GM12878 (cell line): ENCODE data around the gene ALDH3B2. TPM values are rescaled to one million over a fixed set of nuclear protein-coding genes. Genes with fewer than 3 reads are reported as not detected.

Experiments used
- ATAC-seq: fragments of 200-7000 bp; cut with Tn5 transposase; 3 replicates; pipeline ENCODE4 v1.9.1; 2020; ENCODE audit warnings: mild to moderate bottlenecking, moderate library complexity
- BruUV-seq: library from RNA; stranded (reverse); fragments of 400-500 nt; replicated peaks from 2 replicates; lab custom pipeline; 2021; lab: Mats Ljungman, UMichigan
- CTCF ChIA-PET: fragments of 300-600 bp; sonication (Branson Sonifier 250); formaldehyde crosslinking; extraction: SDS; loops from one replicate; lab custom pipeline; 2021; ENCODE audit warnings: inconsistent platforms; lab: Yijun Ruan, JAX
- POLR2A ChIA-PET: fragments of 350-600 bp; formaldehyde crosslinking; extraction: SDS; loops from one replicate; lab custom pipeline; 2021; ENCODE audit warnings: inconsistent platforms; lab: Charles Lee
- RAD21 ChIA-PET: fragments of 300-600 bp; sonication (Branson Sonifier 250); formaldehyde crosslinking; loops from one replicate; lab custom pipeline; 2023; ENCODE audit warnings: antibody characterized with exemption; ENCODE audit not compliant: unreplicated experiment; lab: Charles Lee
- SMC1A ChIA-PET: fragments of 300-600 bp; sonication (Branson Sonifier 250); formaldehyde crosslinking; loops from one replicate; lab custom pipeline; 2023; ENCODE audit not compliant: unreplicated experiment, uncharacterized antibody; lab: Charles Lee
- DNase-seq: peaks from one replicate; pipeline ENCODE4 v3.0.0-alpha.2; 2011; ENCODE audit warnings: low read depth, low spot score
- FAIRE-seq: peaks from 3 replicates; lab custom pipeline; 2011; peaks lifted over from hg19 to GRCh38; lab: Jason Lieb, UNC
- H2AFZ ChIP-seq: 2 replicates; pipeline ENCODE4 v1.6.0; 2011; ENCODE audit warnings: low read depth, low read length, control low read depth; ENCODE audit not compliant: control insufficient read depth
- H3K27ac ChIP-seq: 2 replicates; pipeline ENCODE4 v1.5.1; 2011; ENCODE audit warnings: control low read depth; ENCODE audit not compliant: control insufficient read depth, insufficient read depth
- H3K27me3 ChIP-seq, 2 experiments: replicated peaks in 1 of 2; 2 replicates each; pipeline versions ENCODE4 v1.6.0 to v1.6.1; 2011; ENCODE audit warnings: low read length in 1 of 2; ENCODE audit not compliant: control insufficient read depth in 2 of 2, insufficient read depth in 2 of 2
- H3K36me3 ChIP-seq, 2 experiments: 2 replicates each; pipeline ENCODE4 v1.5.1; 2011; ENCODE audit warnings: low read length in 1 of 2; ENCODE audit not compliant: control insufficient read depth in 2 of 2, insufficient read depth in 2 of 2
- H3K4me1 ChIP-seq: 2 replicates; pipeline ENCODE4 v1.6.1; 2011; ENCODE audit warnings: mild to moderate bottlenecking, low read length, moderate library complexity, mixed read lengths; ENCODE audit not compliant: control insufficient read depth, insufficient read depth
- H3K4me2 ChIP-seq: 2 replicates; pipeline ENCODE4 v1.6.0; 2011; ENCODE audit warnings: control low read depth; ENCODE audit not compliant: control insufficient read depth, insufficient read depth
- H3K4me3 ChIP-seq: fragments of 200-600 bp; sonication (generic); 2 replicates; pipeline ENCODE4 v1.5.1; 2016
- H3K79me2 ChIP-seq: 2 replicates; pipeline ENCODE4 v1.6.0; 2011; ENCODE audit warnings: low read length; ENCODE audit not compliant: control insufficient read depth, insufficient read depth
- H3K9ac ChIP-seq: 2 replicates; pipeline ENCODE4 v1.8.0; 2011; ENCODE audit warnings: low read length, control low read depth, mixed read lengths; ENCODE audit not compliant: control insufficient read depth, insufficient read depth
- H3K9me3 ChIP-seq: replicated peaks from 3 replicates; pipeline ENCODE4 v1.5.1; 2011; ENCODE audit warnings: mild to moderate bottlenecking, low read length; ENCODE audit not compliant: control insufficient read depth, insufficient read depth
- H4K20me1 ChIP-seq: 2 replicates; pipeline ENCODE4 v1.6.0; 2011; ENCODE audit not compliant: control insufficient read depth, insufficient read depth
- BCL3 ChIP-seq: IDR thresholded peaks from 2 replicates; pipeline ENCODE4 v1.6.1; 2011; ENCODE audit warnings: borderline replicate concordance, low read depth, mild to moderate bottlenecking, moderate library complexity, low read length; ENCODE audit not compliant: insufficient read depth, poor library complexity, severe bottlenecking
- CEBPB ChIP-seq, 2 experiments: fragments of 150-350 bp in 1 of 2; IDR thresholded peaks; 2 replicates each; pipeline ENCODE4 v1.6.1; 2012 to 2014; ENCODE audit warnings: low read depth in 2 of 2, low read length in 2 of 2, borderline replicate concordance in 1 of 2, inconsistent platforms in 1 of 2
- CREB1 ChIP-seq: IDR thresholded peaks from 2 replicates; pipeline ENCODE4 v1.6.1; 2012; ENCODE audit warnings: low read depth, mild to moderate bottlenecking, inconsistent platforms
- KLF5 ChIP-seq: fragments of 450-650 bp; IDR thresholded peaks from 2 replicates; pipeline ENCODE4 v1.6.1; 2014; ENCODE audit warnings: mild to moderate bottlenecking; ENCODE audit not compliant: partially characterized antibody
- SMAD1 ChIP-seq: fragments of 450-650 bp; IDR thresholded peaks from 2 replicates; pipeline ENCODE4 v1.6.1; 2018; ENCODE audit warnings: mild to moderate bottlenecking, low read depth; ENCODE audit not compliant: partially characterized antibody
- SMAD5 ChIP-seq: IDR thresholded peaks from 2 replicates; pipeline ENCODE4 v1.6.1; 2016; ENCODE audit warnings: antibody characterized with exemption, low read depth
- ZBED1 ChIP-seq: IDR thresholded peaks from 2 replicates; pipeline ENCODE4 v1.6.1; 2016; ENCODE audit warnings: borderline replicate concordance
- ZSCAN29 ChIP-seq: fragments of 450-650 bp; IDR thresholded peaks from 2 replicates; pipeline ENCODE4 v1.6.1; 2017; ENCODE audit warnings: mild to moderate bottlenecking, moderate library complexity
- WGBS: methylation state at CpG from one replicate; pipeline ENCODE4 v1.1.6; 2016; ENCODE audit warnings: low lambda C conversion rate; ENCODE audit not compliant: insufficient replicate concordance, insufficient coverage; ENCODE audit errors: missing lambda C conversion rate; 5-methylcytosine and 5-hydroxymethylcytosine counted together
- in situ Hi-C: fragments of 300-500 bp; cut with MboI; formaldehyde crosslinking; loops from 9 replicates; pipeline ENCODE4 v1.14.3; 2018; ENCODE audit warnings: mixed read lengths
- intact Hi-C: fragments of 100-400 bp; cut with micrococcal nuclease; formaldehyde crosslinking; loops from one replicate; pipeline ENCODE4 v1.14.2; 2022; ENCODE audit not compliant: unreplicated experiment
- polyA plus RNA-seq, 11 experiments: library from polyadenylated mRNA; depleted of rRNA in 4 of 11; unstranded in 6 of 11; stranded (reverse) in 5 of 11; fragments of >200 nt; fragmentation: Nextera tagmentation in 4 of 11; fragmentation: Illumina TruSeq in 1 of 11; extraction: Ambion mirVana in 4 of 11; extraction: Trizol in 1 of 11; gene quantifications; 1 replicate in 1 of 11; 2 replicates in 10 of 11; pipeline versions ENCODE4 v1.2.1 to v1.2.3, GENCODE V29; 2011 to 2016; ENCODE audit warnings: inconsistent platforms in 2 of 11, missing spikeins in 2 of 11, low read depth in 1 of 11
- total RNA-seq, 4 experiments: library from RNA; depleted of rRNA in 3 of 4; stranded (reverse); fragments of >200 nt in 3 of 4; fragmentation: Illumina TruSeq in 1 of 4; extraction: Trizol in 1 of 4; gene quantifications; 2 replicates each; pipeline versions ENCODE4 v1.2.1 to v1.2.3, GENCODE V29; 2013 to 2021

The ALDH3B2 gene
- total and polyA plus RNA-seq, 10 of the 15 experiments (the other 5 are each of a cell fraction or from before 2014, with no cell fraction given): 0.09 to 0.17 TPM; not detected in 8

GRCh38 chr11:67664696-67665540 is 9.5 kb downstream of the ALDH3B2 start:
- no peak overlapping the region for H3K4me3 ChIP-seq
- in situ Hi-C loops (no loop called here), intact Hi-C loops (no loop called here)
- no peak overlapping the region for H3K27ac ChIP-seq
- H2AFZ ChIP-seq: no peak overlapping the region
- peaks cover 9% of the 10 kb centered on the region; the same call in 1 of the 2 replicates for H3K4me1 ChIP-seq
- no peaks in the 10 kb centered on the region; the same call in 2 of the 3 replicates for H3K9me3 ChIP-seq
- WGBS: 44% methylated on average over 26 of the region's 33 CpGs
- no peak overlapping the region for H3K9ac ChIP-seq
- H3K27me3 ChIP-seq: peaks cover 0 to 2% of the 10 kb centered on the region in 2 experiments; a peak in 2 of 4 replicates
- no peak for ATAC-seq
- H3K79me2 ChIP-seq: no peaks in the 10 kb centered on the region
- CTCF ChIA-PET: interaction anchor here (0.6 to 1.7 kb wide), 2 partner anchors 27 kb away, joined by 3 to 8 read pairs; no protein-coding TSS in a partner anchor
- POLR2A ChIA-PET: no interaction called here
- SMC1A ChIA-PET: interaction anchor here (0.6 kb wide), 1 partner anchor 16 kb away, joined by 3 read pairs; no protein-coding TSS in a partner anchor
- TF ChIP-seq SMAD1 (no peak), SMAD5 (no peak), BCL3 (no peak), CEBPB (IDR thresholded peaks at IDR 0.05; ENCODE audit: borderline replicate concordance in 1 of 2, low read depth in 2 of 2, low read length in 2 of 2) (no peak), ZSCAN29 (no peak), KLF5 (no peak), CREB1 (no peak), ZBED1 (no peak)
- TF ChIP-seq, all 136 proteins: peak for 0
- Histone ChIP-seq H3K36me3 (no peaks in the 10 kb centered on the region), H3K4me2 (no peak overlapping the region), H4K20me1 (no peaks in the 10 kb centered on the region)
- no TSS peak for BruUV-seq
- FAIRE-seq (no peak), DNase-seq (no peak)
- RAD21 ChIA-PET: no interaction called here
